DMS114 treated with DMSO at 0.1 percent for 48 hours (cell line): Measurements from ENCODE around the gene NFIC.
"Not testable (repeated sequence)": the region's sequence is repeated elsewhere in the genome, so short reads cannot be mapped to it uniquely, and the experiment has no call there.

Experiments
- DNase-seq: peaks from one replicate; lab custom pipeline; 2025; ENCODE audit not compliant: unreplicated experiment; lab: John Stamatoyannopoulos, UW

NFIC gene

GRCh38 chr19:3506384-3507340 is 140.3 kb downstream of the NFIC start:
- no peak for DNase-seq

DNA sequence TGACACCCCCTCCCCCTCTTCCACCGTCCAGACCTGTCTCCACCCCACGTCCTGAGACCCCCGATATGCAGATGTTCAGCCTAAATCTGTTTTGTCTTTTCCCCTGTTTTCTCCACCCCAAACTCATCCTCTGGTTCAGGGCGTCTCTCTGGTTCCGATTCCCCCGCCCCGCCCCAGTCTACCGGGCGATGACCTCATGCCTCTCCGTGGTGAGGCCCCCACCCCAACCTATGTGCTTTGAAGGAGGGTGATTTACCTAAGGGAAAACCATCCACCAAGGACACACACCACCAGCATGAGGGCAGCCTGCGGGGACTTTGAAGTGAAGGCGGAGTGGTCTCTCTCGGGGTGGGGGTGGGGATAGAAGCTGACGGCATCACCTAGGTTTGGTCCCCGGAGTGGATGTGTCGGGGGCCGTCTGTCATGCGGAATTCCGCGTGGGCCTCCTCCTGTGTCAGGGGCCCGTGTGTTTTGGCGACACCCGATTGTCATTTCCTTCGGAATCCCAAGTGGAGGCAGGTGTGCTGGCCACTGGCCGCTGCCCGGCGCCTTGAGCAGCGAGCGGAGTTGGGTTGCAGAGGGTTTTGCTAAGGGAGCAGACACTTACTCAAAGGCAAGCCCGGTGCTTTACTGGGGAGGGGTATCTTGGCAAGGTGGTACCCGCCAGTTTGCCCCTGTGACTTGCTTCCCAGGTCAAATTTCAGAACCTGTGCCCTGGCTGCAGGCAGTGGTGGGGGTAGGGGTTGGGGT is 141.2 kb downstream of the NFIC start:
- DNase-seq = no peak

- DNase-seq = not testable (repeated sequence)
Measured at GRCh38 chr19:3508121-3508661, 141.8 kb downstream of the NFIC start.

DNA sequence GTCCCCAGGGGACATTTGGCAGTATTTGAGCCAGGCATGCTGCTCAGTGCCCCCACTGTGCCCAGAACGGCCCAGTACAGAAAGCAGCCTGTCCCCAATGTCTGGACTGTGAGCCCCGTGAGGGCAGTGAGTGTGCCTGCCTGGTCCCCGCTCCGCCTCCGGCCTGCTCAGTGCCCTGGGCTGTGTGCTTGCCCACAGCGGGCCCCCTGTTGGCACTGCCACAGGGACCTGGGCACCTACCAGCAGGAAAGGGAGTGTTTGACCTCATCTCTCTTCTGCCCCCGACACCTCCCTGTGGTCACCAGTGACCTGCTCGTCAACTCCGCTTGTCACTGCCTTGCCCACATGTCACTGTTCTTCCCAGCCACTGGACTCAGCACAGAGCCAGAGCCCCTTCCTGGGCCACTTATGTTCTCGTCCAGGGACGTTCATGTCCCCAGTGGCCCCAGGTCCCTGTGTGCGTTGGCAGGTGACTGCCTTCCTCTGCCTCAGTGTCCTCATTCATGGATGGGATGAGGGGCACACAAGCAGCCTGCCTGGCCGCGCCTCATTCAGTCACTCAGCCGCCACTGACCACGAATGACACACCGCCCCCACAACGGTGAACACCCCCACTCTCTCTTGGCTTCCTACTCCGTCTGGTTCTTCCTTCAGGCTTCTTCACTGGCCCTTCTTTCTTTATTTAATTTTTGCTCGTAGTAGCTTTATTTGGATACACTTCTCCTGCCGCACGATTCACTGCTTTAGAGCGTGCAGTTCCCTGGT is 142.6 kb downstream of the NFIC start:
- DNase-seq = no peak

GRCh38 chr19:3509566-3509989 is 143.2 kb downstream of the NFIC start:
- DNase-seq = no peak

DNA sequence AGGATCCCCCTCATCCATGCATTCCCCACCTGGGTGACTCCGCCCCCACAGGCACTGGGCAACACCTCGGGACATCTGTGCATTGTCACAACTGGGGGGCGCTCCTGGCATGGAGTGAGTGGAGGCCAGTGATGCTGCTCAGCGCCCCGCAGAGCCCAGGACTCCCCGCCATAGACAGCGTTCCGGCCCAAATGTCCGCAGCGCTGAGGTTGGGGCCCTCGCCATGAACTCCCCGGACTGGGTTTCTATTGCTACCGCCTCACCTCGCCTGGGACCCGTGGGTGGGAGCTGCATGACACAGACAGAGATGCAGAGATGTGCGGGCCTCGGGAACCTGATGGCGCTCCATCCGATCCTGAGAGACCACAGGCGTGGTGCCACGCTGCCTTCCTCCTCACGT is 144.3 kb downstream of the NFIC start:
- no peak for DNase-seq

DNA sequence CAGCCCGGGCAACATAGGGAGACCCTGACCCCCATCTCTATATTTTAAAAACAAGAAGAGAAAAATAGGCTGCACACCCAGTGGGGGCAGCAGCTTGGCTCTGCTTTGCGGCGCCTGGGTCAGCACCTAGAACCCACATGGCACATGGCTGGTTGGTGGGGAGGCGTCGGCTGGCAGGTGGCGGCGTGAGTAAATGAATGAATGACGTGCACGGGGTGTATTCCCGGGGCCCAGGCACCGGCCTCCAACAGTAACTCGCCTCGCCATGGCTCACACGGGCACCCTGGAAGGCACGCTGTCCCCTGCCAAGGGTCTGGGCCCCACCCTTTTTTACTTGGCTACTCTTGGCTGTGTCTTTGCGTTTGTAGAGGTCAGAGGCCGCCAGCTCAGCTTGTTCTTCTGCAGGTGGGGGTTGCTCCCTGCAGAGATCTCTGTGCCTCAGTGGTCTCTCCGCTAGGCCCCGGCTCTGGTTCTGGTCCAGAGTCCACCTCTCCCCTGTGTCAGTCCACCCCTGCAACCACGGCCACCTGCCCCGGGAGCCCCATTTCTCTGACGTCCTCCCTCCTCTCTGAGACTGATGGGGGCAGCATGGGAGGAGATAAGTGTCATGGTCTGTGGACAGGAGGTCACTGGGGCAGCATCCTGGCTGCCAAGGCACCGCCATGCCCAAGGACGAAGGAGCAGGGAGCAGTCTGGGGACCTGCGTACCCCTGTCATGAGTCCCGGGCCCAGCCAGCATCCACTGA is 145.3 kb downstream of the NFIC start:
- no peak for DNase-seq

GRCh38 chr19:3512562-3513228 is 146.3 kb downstream of the NFIC start:
- DNase-seq = no peak

DNA sequence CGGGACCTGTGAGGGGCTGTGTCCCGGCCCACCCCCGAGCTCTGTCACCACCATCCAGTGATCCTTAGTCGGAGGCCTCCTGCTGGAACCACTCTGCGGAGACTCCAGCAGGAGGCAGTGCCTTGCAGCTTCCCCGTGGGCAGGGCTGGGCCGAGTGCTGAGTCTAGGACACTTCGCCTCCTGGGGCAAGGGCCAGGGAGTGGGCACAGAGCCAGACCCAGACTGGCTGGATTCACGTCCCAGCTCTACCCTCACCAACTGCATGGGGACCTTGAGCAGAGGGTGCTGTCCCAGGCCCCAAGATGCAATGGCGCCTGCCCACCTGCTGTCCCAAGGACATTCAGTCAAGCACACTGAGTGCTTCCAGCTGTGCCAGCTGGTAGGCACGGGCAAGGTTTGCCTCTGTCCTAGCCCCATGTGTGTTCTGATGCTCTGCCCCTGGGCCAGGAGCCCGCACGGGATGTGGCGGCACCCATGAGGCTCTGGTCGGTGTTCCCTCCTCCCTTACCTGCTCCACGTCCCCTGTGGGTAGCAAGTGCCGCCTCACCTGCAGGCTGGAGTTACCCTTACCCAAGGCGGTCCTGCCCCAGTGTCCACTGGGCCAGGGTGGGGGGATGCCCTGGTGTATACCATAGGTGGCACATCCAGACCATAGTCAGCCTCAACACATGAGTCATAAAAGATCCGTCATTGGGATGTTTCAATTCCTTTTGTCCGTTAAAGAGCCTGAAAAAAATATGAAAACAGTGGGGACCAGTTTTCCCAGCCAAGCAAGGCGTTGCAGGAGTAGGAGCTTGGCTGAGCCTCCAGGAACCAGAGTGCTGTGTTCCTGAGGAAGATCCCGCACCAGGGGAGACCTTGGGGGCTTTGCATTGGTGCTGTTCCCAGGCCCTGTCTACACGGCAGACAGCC is 147.1 kb downstream of the NFIC start:
- DNase-seq = no peak

- no peak for DNase-seq
Measured at GRCh38 chr19:3514930-3515329, 148.5 kb downstream of the NFIC start.

GRCh38 chr19:3515891-3516422 is 149.6 kb downstream of the NFIC start:
- DNase-seq = no peak

- no peak for DNase-seq
Measured at GRCh38 chr19:3516675-3517207, 150.4 kb downstream of the NFIC start.

DNA sequence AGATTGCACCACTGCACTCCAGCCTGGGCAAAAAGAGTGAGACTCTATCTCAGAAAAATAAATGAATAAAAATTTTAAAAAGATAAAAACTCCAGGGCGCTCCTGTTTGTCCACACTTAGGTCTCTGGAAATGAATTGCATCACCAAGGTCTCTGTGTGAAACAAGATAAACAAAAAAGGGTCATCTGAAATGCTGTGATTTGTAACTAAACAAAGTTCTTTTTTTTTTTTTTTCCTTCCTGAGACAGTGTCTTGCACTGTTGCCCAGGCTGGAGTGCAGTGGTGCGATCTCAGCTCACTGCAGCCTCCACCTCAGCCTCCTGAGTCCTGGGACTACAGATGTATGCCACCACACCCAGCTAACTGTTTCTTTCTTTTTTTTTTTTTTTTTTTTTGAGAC is 151.3 kb downstream of the NFIC start:
- DNase-seq = no peak

- DNase-seq = no peak
Measured at GRCh38 chr19:3518255-3518654, 151.9 kb downstream of the NFIC start.

DNA sequence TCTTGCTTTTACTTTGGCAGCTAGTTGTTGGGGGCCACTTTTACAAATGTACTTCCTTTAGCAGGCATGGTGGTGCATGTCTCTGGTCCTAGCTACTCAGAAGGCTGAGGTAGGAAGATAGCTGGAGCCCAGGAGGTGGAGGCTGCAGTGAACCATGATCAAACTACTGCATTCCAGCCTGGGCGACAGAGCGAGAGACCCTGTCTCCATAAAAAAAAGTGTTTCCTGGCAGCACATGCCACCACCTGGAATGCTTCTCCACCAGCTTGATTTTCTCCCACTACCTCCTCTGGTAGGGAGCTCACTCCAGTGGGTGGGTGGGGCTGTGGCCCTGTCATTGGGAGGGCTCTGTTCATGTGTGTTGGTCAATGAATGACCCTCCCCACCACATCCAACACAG is 152.3 kb downstream of the NFIC start:
- DNase-seq = no peak
